ENCODE measurements around the gene CCM2. TPM values are rescaled to one million over a fixed set of nuclear protein-coding genes. Genes with fewer than 3 reads are reported as not detected.

The CCM2 gene
- total and polyA plus RNA-seq, 2 experiments from 2014 or later, result 24.9 to 40.1 TPM

- H3K4me3 Mint-ChIP-seq, result no peak overlapping the region
These were observed 60.3 kb downstream of the CCM2 start for GRCh38 chr7:45060295-45060694.

More at GRCh38 chr7:45060295-45060694, 60.3 kb downstream of the CCM2 start:
- no peaks in the 10 kb centered on the region for H3K36me3 ChIP-seq (ENCODE audit: insufficient read depth)
- H3K27ac Mint-ChIP-seq, result no peak overlapping the region
- TF ChIP-seq EZH2phosphoT487 (IDR thresholded peaks at IDR 0.05; ENCODE audit: unreplicated experiment), result no peak
- no peak for TF ChIP-seq CREB1 (CRISPR knock-in tag; IDR thresholded peaks at IDR 0.05; ENCODE audit: low read depth)
- no peak for TF ChIP-seq ZNF114 (CRISPR knock-in tag; IDR thresholded peaks at IDR 0.05)
- TF ChIP-seq, protein P1, sequence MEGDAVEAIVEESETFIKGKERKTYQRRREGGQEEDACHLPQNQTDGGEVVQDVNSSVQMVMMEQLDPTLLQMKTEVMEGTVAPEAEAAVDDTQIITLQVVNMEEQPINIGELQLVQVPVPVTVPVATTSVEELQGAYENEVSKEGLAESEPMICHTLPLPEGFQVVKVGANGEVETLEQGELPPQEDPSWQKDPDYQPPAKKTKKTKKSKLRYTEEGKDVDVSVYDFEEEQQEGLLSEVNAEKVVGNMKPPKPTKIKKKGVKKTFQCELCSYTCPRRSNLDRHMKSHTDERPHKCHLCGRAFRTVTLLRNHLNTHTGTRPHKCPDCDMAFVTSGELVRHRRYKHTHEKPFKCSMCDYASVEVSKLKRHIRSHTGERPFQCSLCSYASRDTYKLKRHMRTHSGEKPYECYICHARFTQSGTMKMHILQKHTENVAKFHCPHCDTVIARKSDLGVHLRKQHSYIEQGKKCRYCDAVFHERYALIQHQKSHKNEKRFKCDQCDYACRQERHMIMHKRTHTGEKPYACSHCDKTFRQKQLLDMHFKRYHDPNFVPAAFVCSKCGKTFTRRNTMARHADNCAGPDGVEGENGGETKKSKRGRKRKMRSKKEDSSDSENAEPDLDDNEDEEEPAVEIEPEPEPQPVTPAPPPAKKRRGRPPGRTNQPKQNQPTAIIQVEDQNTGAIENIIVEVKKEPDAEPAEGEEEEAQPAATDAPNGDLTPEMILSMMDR (conservative IDR thresholded peaks at IDR 0.05; ENCODE audit: low read depth in 2 of 2), result no peak
- no peak for TF ChIP-seq STAT1 (IDR thresholded peaks at IDR 0.05; ENCODE audit: unreplicated experiment)
- no peak for TF ChIP-seq ZNF462 (CRISPR knock-in tag; IDR thresholded peaks at IDR 0.05)
- H3K9me3 Mint-ChIP-seq, result no peaks in the 10 kb centered on the region
- H3K9me2 ChIP-seq (ENCODE audit: insufficient read depth), result no peaks in the 10 kb centered on the region
- H4K20me1 ChIP-seq (replicated peaks; ENCODE audit: insufficient read depth), result peaks cover 6% of the 10 kb centered on the region
- H3K27ac ChIP-seq (ENCODE audit: low read depth), result no peak overlapping the region
- no peaks in the 10 kb centered on the region for H3K4me1 Mint-ChIP-seq
- H2AFZ ChIP-seq, result no peak overlapping the region
- H3K27me3 Mint-ChIP-seq (ENCODE audit: insufficient read depth, low read depth, poor library complexity), result peaks cover 5% of the 10 kb centered on the region
- ATAC-seq, result no peak
- DNase-seq (ENCODE audit: low spot score), result no peak
- no peak overlapping the region for H3K4me3 ChIP-seq
- 0 out of 3 replicates have a peak, but pooled peaks cover 7% of the 10 kb centered on the region for H3K36me3 Mint-ChIP-seq (ENCODE audit: low read depth)
- H3K27me3 ChIP-seq (ENCODE audit: insufficient read depth), result no peaks in the 10 kb centered on the region
- H3K4me1 ChIP-seq (ENCODE audit: insufficient read depth), result no peaks in the 10 kb centered on the region
- no peak overlapping the region for H3K4me2 ChIP-seq
- no peaks in the 10 kb centered on the region for H3F3A ChIP-seq (replicated peaks; ENCODE audit: low read depth)
- H3K79me2 ChIP-seq (replicated peaks; ENCODE audit: insufficient read depth), result peaks cover 13% of the 10 kb centered on the region; the same call in 1 of the 2 replicates

Measured in GM23338 (cell line).